HPDE6-E6E7 (cell line): ENCODE data around the gene SEC22A.
A peak's percentile ranks its signal among the peaks of the same experiment; 100 is the strongest.

Experiments used
- DNase-seq: peaks from one replicate; pipeline ENCODE4 v3.0.0; 2011; ENCODE audit warnings: missing footprints; ENCODE audit errors: extremely low spot score

Gene SEC22A

GRCh38 chr3:123263941-123264340 is 62.2 kb downstream of the SEC22A start:
- DNase-seq = no peak

GRCh38 chr3:123267821-123268220 is 66.1 kb downstream of the SEC22A start:
- DNase-seq = no peak

- DNase-seq = no peak
Observed at GRCh38 chr3:123270818-123271217, 69.1 kb downstream of the SEC22A start.

GRCh38 chr3:123271466-123272159 is 69.9 kb downstream of the SEC22A start:
- no peak for DNase-seq

GRCh38 chr3:123272547-123272946 is 70.8 kb downstream of the SEC22A start:
- DNase-seq = no peak

- no peak for DNase-seq
Observed at GRCh38 chr3:123275691-123276090, 73.9 kb downstream of the SEC22A start.

GRCh38 chr3:123276346-123277006 is 74.7 kb downstream of the SEC22A start:
- no peak for DNase-seq

GRCh38 chr3:123277106-123277505 is 75.4 kb downstream of the SEC22A start:
- DNase-seq = no peak

- DNase-seq = no peak
Observed at GRCh38 chr3:123278446-123278845, 76.7 kb downstream of the SEC22A start.

- no peak for DNase-seq
Observed at GRCh38 chr3:123279121-123279520, 77.4 kb downstream of the SEC22A start.

- DNase-seq = no peak
Observed at GRCh38 chr3:123281406-123281805, 79.7 kb downstream of the SEC22A start.

GRCh38 chr3:123281929-123282328 is 80.2 kb downstream of the SEC22A start:
- no peak for DNase-seq

GRCh38 chr3:123282461-123282860 is 80.7 kb downstream of the SEC22A start:
- DNase-seq = no peak

- no peak for DNase-seq
Observed at GRCh38 chr3:123283074-123283473, 81.3 kb downstream of the SEC22A start.

GRCh38 chr3:123283657-123284398 is 82.1 kb downstream of the SEC22A start:
- DNase-seq = no peak

GRCh38 chr3:123284399-123285010 is 82.8 kb downstream of the SEC22A start:
- DNase-seq = no peak

GRCh38 chr3:123285066-123285465 is 83.3 kb downstream of the SEC22A start:
- no peak for DNase-seq

- no peak for DNase-seq
Observed at GRCh38 chr3:123285479-123285878, 83.7 kb downstream of the SEC22A start.

GRCh38 chr3:123285931-123286307 is 84.2 kb downstream of the SEC22A start:
- DNase-seq = no peak

GRCh38 chr3:123286308-123287023 is 84.7 kb downstream of the SEC22A start:
- peak; percentile 71 for DNase-seq

GRCh38 chr3:123287051-123287961 is 85.6 kb downstream of the SEC22A start:
- no peak for DNase-seq
